Dermis blood vessel endothelial cell (primary cell): ENCODE results near the gene PTPRE. TPM values are rescaled to one million over a fixed set of nuclear protein-coding genes. Genes with fewer than 3 reads are reported as not detected.

Experiments used
- DNase-seq: peaks from one replicate; pipeline ENCODE4 v3.0.0; 2010
- total RNA-seq: library from RNA; depleted of rRNA; stranded (reverse); fragments of >200 nt; gene quantifications from 2 replicates; pipeline ENCODE4 v1.2.3, GENCODE V29; 2014

PTPRE gene
- total RNA-seq, 1 donor from 2014 or later: 178 TPM

DNA sequence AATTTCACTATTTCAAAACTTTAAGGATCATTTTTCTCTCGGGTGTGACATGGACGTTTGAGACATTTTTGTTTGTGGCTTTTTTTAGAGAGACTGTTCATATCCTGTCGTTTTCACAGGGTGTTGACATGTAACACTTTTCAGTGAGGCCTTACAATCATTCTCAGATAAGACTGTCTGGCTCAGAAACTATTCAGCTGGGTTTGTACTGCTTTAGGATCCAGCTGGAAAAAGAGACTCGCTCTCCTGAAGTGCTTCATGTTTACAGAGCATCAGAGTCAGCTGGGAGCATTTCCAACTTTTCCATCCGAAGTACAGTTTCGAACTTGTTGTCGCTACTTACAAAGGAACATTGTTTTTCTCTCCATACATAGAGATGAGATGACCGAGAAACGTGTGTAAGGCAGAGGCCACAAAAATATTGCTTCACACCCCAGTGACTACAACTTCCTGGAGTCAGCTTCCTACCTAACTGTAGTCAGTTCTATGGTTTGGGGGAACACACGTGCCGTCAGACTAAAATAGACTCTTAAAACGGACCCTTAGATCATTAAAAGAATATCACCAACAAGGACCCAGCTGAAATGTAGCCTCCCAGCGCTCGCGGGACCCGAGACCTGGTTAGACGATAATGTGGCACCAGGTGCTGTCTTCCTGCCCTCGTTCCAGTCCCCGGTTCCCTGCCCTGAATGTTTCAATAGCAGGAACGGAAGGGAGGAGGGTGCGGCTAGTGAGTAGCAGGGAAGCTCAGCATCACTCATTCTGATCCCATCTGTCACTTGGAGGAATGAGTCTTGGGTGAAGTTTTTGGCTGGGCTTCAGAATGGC is 141.3 kb downstream of the PTPRE start:
- DNase-seq: peak; percentile 66

GRCh38 chr10:128048819-128049210 is 141.9 kb downstream of the PTPRE start:
- no peak for DNase-seq

GRCh38 chr10:128049226-128050120 is 142.6 kb downstream of the PTPRE start:
- DNase-seq: no peak

DNA sequence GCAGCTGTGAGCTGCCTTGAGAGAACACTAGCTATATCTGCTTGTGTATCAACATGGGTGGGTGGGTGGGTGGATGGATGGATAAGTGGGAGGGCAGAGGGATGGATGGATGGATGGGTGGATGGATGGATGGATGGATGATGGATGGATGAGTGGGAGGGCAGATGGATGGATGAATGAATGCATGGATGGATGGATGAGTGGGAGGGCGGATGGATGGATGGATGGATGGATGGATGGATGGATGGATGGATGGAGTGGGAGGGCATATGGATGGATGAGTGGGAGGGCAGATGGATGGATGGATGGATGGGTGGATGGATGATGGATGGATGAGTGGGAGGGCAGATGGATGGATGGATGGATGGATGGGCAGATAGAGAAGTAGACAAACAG is 143.2 kb downstream of the PTPRE start:
- no peak for DNase-seq

DNA sequence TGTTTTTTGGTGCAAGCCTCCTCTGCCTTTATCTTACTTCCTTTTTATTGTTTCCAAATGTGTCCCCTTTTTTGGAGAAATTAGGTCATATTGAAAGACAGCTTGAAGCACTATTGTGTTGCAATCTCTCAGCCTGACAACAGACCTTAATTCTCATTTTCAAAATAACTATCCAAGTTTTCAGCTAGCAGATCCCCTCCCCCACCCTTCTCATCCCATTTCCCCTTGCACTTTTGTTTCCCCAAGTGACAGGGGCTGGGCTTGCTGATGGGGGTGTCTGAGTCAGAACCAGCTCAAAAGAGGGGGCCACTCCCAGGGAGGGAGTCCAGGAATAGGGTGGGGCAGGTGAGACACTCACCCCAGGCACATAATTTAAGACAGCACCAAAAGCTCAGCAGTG is 144.0 kb downstream of the PTPRE start:
- no peak for DNase-seq

DNA sequence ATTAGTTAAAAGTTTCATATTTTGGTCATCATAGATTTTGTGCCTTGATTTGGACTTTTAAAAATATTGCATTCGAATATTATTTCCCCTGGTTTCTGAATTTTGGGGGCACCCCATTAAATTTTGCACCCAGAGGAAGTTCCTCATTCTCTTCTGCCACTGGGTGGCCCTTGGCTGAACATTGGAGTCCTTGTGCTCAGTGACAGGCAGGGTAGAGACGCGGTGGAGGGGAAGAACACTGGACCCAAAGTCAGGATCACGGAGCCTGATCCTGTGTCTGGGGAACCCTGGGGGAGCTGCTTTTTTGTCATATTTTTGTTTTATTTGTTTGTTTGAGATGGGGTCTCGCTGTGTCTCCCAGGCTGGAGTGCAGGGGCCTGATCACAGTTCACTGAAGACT is 144.6 kb downstream of the PTPRE start:
- no peak for DNase-seq

- no peak for DNase-seq
These were observed 145.8 kb downstream of the PTPRE start for GRCh38 chr10:128052696-128053095.

DNA sequence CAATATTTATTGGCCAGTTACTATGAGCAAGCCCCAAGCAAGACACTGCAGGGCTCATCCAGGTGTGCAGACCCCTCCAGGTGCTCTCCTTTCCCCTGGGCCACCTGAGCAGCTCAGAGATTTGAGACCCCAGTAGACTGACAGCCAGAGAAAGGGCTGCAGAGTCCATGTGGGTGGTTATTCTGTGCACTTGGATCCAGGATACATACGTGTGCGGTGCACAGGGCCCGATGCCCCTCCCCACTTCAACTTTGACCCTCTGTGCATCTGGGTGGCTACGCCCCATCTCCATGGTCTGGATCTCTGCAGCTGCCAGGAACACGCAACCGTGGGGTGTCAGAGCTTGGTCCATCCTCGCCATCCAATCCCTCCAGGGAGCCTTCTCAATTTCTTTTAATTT is 146.5 kb downstream of the PTPRE start:
- DNase-seq: no peak

GRCh38 chr10:128054163-128054970 is 147.5 kb downstream of the PTPRE start:
- no peak for DNase-seq

DNA sequence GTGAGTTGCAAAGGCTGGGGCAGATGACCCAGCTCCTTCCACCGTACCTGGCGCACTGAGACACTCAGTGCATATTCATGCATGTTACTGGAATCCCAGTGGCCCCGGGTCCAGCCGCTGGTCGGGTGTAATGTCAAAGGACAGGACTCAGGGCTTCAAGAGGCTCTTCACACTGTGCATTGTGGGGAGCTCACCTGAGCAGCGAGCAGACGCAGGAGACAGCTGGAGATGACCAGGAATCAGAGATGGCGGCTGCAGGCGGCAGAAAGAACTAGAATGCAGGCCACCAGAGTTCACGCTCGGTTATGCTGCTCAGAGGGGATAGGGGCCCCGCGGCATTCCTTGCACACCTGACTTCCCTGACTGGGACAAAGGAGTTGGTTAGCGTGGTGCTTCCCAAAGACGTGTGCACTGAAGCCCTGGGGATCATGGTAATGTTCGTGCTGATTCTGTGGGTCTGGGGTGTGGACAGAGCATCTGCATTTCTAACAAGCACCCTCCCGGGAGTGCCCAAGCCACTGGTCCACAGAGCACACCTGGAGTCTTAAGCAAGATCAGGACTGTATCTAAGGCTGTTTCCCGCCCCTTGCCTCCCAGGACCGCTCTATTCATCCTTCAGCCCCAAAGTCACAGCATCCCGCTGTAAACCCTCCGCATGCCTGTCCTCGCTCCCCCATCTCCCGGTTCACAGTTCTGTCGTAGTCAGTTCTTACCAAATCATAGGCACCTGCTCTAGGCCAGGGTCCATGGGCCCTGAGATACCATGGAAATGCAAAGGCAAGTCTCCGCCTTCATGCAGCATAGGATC is 148.4 kb downstream of the PTPRE start:
- DNase-seq: no peak

DNA sequence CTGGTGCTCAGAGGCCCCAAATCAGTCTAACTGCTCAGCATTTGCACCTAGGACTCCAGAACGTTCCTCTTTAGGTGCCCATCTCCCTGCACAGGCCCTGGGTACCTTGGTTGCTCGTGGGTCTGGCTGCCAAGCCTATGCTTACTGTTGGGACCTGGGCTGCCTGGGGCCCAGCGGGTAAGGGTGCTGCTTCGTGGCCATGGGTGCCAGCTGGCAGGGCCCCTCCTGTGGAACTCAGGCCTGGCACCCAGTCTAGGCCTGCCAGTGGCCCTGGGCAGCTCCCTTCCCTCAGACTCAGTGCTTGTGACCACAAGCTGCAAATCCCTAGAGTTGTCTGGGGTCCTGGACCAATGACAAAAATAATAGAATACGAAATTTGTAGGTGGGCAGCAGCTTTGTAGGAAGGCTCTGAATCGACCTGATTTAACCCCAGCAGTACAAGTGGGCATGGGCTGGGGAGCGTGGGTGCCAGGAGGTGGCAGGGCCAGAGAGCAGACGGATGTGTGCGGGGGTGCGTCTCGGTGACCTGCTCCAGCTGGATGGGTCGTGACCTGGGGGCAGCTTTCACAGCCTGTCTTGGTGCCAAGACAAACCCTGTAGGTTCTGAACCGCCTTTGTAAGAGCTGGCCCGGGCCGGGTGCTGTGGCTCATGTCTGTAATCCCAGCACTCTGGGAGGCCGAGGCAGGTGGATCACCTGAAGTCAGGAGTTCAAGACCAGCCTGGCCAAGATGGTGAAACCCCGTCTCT is 149.6 kb downstream of the PTPRE start:
- DNase-seq: no peak

DNA sequence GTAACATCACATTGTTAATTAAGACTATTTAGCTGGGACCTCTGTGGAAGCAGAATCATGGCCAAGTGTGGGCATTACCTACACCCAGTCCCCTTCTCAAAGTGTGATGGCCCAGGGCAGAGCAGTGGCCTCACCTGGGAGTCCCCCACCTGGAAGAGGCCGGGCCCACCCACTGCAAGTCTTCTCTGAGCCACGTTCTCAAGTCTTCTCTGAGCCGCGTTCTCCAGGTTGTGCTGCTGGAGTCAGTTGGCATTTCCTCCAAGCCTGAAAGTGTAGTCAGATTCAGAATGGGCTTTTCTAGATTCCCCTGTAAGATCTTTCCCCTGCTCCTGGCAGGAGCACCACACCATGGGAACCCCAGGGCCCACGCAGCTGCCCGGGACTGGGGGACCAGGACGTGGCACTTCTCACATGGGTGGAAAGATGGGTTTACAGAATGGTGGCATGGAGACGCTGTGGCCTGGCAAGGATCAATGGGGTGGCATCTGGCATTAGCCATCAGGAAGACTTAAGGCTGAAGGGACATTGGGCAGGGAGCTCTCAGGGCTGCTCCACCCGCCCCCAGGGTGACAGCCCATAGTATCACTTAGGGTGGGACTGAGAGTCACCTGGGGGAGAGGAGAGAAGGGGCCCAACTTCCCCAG is 151.3 kb downstream of the PTPRE start:
- no peak for DNase-seq

DNA sequence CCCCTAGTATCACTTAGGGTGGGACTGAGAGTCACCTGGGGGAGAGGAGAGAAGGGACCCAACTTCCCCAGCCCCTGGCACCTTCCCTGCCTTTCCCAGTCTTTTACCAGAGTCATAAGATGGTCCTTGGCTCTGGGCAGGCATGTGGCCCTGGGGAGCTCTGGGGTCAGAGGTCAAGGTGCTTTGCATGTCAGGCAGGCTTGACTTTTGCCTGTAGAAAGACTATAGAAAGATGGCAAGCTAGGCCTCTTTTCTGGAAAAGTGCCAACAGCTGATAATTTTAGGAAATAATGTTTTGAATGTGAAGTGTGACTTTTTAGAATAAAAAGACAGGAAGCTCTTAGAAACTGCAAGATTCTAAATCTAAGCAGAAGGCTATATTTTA is 151.8 kb downstream of the PTPRE start:
- no peak for DNase-seq

GRCh38 chr10:128059266-128059981 is 152.5 kb downstream of the PTPRE start:
- DNase-seq: no peak

DNA sequence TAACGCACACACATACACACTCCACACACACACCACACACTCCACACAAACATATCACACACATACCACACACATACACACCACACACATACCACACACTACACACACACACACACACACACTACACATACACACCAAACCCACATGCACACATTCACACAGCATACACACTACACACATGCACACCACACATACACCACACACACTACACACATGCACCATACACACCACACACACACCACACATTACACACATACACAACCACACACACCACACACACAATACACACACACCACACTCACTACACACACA is 153.0 kb downstream of the PTPRE start:
- no peak for DNase-seq

GRCh38 chr10:128060341-128061250 is 153.7 kb downstream of the PTPRE start:
- DNase-seq: no peak

DNA sequence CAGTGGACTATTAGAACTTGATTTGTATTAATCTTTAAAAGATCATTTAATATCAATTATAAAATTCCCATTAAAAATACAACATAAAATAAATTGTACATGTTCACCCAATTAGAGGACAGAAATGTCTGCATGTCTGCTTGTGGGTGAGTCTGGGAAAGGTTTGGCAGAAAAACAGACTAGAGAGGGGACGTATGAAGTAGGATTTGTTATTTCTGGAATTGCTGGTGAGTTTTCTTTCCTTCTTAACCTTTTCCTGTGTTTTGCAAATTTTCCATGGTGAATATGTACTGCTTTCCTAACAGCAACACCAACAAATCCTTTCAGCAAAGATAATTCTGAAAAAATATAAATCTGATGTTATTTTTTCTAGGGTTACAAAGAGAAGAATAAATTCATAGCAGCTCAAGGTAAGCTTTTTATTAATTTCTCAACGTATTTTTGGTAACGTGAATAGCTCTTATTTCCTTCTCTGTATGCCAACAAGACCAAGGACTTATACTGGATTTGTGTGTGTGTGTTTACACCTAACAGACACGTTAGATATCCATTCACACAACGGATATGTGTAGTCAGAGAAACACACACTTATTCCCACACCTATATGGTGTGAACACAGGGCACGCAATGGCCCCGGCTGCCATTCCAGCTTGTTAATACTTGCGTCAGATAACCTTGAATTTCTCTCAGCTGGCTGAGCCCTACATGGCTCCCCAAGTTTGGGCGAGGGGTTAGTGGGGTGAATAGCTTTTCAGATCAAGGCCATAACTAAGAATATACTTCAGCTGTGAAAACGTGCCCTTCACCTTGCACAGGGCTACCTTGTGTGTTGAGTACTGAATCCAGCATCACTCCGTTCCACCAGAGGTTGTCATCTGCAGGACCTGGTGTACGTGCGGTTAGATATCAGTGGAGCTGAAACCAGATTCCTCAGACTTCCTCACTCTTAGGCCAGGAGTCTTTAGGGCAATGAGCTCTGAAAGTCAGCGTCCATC is 154.7 kb downstream of the PTPRE start:
- no peak for DNase-seq

GRCh38 chr10:128062331-128062880 is 155.5 kb downstream of the PTPRE start:
- DNase-seq: peak; percentile 38
